Measurements from ENCODE around the gene KCNE5.
"Not testable (repeated sequence)": the region's sequence is repeated elsewhere in the genome, so short reads cannot be mapped to it uniquely, and the experiment has no call there.

Gene KCNE5

GRCh38 chrX:109655502-109656201 lies 30.7 kb upstream of the KCNE5 start:
- Histone ChIP-seq H2BK12ac (ENCODE audit: low read length) (no peak overlapping the region), H3K27ac (ENCODE audit: low read depth, low read length) (no peak overlapping the region), H2AFZ (ENCODE audit: insufficient read depth, low read length, poor library complexity) (no peak overlapping the region), H3K79me1 (ENCODE audit: low read length) (no peaks in the 10 kb centered on the region), H4K91ac (ENCODE audit: low read depth, low read length) (no peak overlapping the region), H3K4me3 (ENCODE audit: low read depth, low read length) (no peak overlapping the region), H3K79me2 (ENCODE audit: control insufficient read depth, insufficient read depth, low read length, poor library complexity) (no peaks in the 10 kb centered on the region), H4K12ac (ENCODE audit: low read depth, low read length) (no peak overlapping the region), H2AK5ac (ENCODE audit: low read length) (no peak overlapping the region), H3K36me3 (ENCODE audit: control insufficient read depth in 1 of 2, insufficient read depth in 2 of 2, low read length in 2 of 2) (peaks cover 1 to 4% of the 10 kb centered on the region in 2 experiments), H3K14ac (ENCODE audit: low read length) (no peak overlapping the region), H2BK5ac (ENCODE audit: low read depth, low read length, poor library complexity) (no peak overlapping the region), H3K9ac (ENCODE audit: low read length) (no peak overlapping the region), H3K9me3 (ENCODE audit: insufficient read depth, low read depth, low read length) (no peaks in the 10 kb centered on the region), H3K4me2 (ENCODE audit: low read length) (no peak overlapping the region), H4K8ac (ENCODE audit: low read depth, low read length) (no peak overlapping the region), H3K23ac (ENCODE audit: low read length) (no peak overlapping the region), H3K18ac (ENCODE audit: low read length) (no peak overlapping the region), H3K4ac (ENCODE audit: low read depth, low read length) (no peak overlapping the region), H3K27me3 (ENCODE audit: insufficient read depth, low read length) (no peaks in the 10 kb centered on the region), H2BK120ac (ENCODE audit: insufficient read depth, low read length, poor library complexity) (no peak overlapping the region), H3K4me1 (ENCODE audit: control insufficient read depth in 1 of 2, insufficient read depth in 2 of 2, low read length in 2 of 2) (no peaks in the 10 kb centered on the region)
- DNase-seq: no peak
- WGBS (ENCODE audit: extremely low coverage, insufficient coverage, insufficient read length): no CpG with 5 or more reads among the region's 4 CpGs

GRCh38 chrX:109654516-109655109 lies 29.6 kb upstream of the KCNE5 start:
- no peak overlapping the region for H4K8ac ChIP-seq (ENCODE audit: low read depth, low read length)
- no peaks in the 10 kb centered on the region for H3K27me3 ChIP-seq (ENCODE audit: insufficient read depth, low read length)
- H3K14ac ChIP-seq (ENCODE audit: low read length): no peak overlapping the region
- H3K79me2 ChIP-seq (ENCODE audit: control insufficient read depth, insufficient read depth, low read length, poor library complexity): no peaks in the 10 kb centered on the region
- no peak for DNase-seq
- H4K12ac ChIP-seq (ENCODE audit: low read depth, low read length): no peak overlapping the region
- H3K27ac ChIP-seq (ENCODE audit: low read depth, low read length): no peak overlapping the region
- no peak overlapping the region for H2BK5ac ChIP-seq (ENCODE audit: low read depth, low read length, poor library complexity)
- H2BK12ac ChIP-seq (ENCODE audit: low read length): no peak overlapping the region
- no peak overlapping the region for H3K4me2 ChIP-seq (ENCODE audit: low read length)
- H3K79me1 ChIP-seq (ENCODE audit: low read length): no peaks in the 10 kb centered on the region
- H2BK120ac ChIP-seq (ENCODE audit: insufficient read depth, low read length, poor library complexity): no peak overlapping the region
- H3K23ac ChIP-seq (ENCODE audit: low read length): no peak overlapping the region
- peaks cover 1 to 4% of the 10 kb centered on the region in 2 experiments for H3K36me3 ChIP-seq (ENCODE audit: control insufficient read depth in 1 of 2, insufficient read depth in 2 of 2, low read length in 2 of 2)
- H3K18ac ChIP-seq (ENCODE audit: low read length): no peak overlapping the region
- no peak overlapping the region for H2AK5ac ChIP-seq (ENCODE audit: low read length)
- H2AFZ ChIP-seq (ENCODE audit: insufficient read depth, low read length, poor library complexity): no peak overlapping the region
- no peak overlapping the region for H3K9ac ChIP-seq (ENCODE audit: low read length)
- no peak overlapping the region for H3K4ac ChIP-seq (ENCODE audit: low read depth, low read length)
- WGBS (ENCODE audit: extremely low coverage, insufficient coverage, insufficient read length): no CpG with 5 or more reads among the region's 5 CpGs
- no peak overlapping the region for H3K4me3 ChIP-seq (ENCODE audit: low read depth, low read length)
- H3K9me3 ChIP-seq (ENCODE audit: insufficient read depth, low read depth, low read length): no peaks in the 10 kb centered on the region
- H3K4me1 ChIP-seq (ENCODE audit: control insufficient read depth in 1 of 2, insufficient read depth in 2 of 2, low read length in 2 of 2): no peaks in the 10 kb centered on the region
- no peak overlapping the region for H4K91ac ChIP-seq (ENCODE audit: low read depth, low read length)

- not testable (repeated sequence) for H3K4me3 ChIP-seq (ENCODE audit: low read depth, low read length); H3K79me1 ChIP-seq (ENCODE audit: low read length); H3K4ac ChIP-seq (ENCODE audit: low read depth, low read length); H2AK5ac ChIP-seq (ENCODE audit: low read length); H2BK12ac ChIP-seq (ENCODE audit: low read length); H3K9ac ChIP-seq (ENCODE audit: low read length); H3K14ac ChIP-seq (ENCODE audit: low read length); H2AFZ ChIP-seq (ENCODE audit: insufficient read depth, low read length, poor library complexity); H4K91ac ChIP-seq (ENCODE audit: low read depth, low read length); H3K79me2 ChIP-seq (ENCODE audit: control insufficient read depth, insufficient read depth, low read length, poor library complexity); H4K8ac ChIP-seq (ENCODE audit: low read depth, low read length); H2BK5ac ChIP-seq (ENCODE audit: low read depth, low read length, poor library complexity); H3K27me3 ChIP-seq (ENCODE audit: insufficient read depth, low read length); H3K36me3 ChIP-seq (ENCODE audit: control insufficient read depth in 1 of 2, insufficient read depth in 2 of 2, low read length in 2 of 2); H3K4me2 ChIP-seq (ENCODE audit: low read length); H3K4me1 ChIP-seq (ENCODE audit: control insufficient read depth in 1 of 2, insufficient read depth in 2 of 2, low read length in 2 of 2); H4K12ac ChIP-seq (ENCODE audit: low read depth, low read length); H2BK120ac ChIP-seq (ENCODE audit: insufficient read depth, low read length, poor library complexity); H3K9me3 ChIP-seq (ENCODE audit: insufficient read depth, low read depth, low read length); H3K27ac ChIP-seq (ENCODE audit: low read depth, low read length); DNase-seq; H3K23ac ChIP-seq (ENCODE audit: low read length); H3K18ac ChIP-seq (ENCODE audit: low read length)
- WGBS (ENCODE audit: extremely low coverage, insufficient coverage, insufficient read length): no CpG with 5 or more reads among the region's 19 CpGs
These were observed 19.7 kb upstream of the KCNE5 start for GRCh38 chrX:109644671-109645070.

- H3K4ac ChIP-seq (ENCODE audit: low read depth, low read length): no peak overlapping the region
- H3K23ac ChIP-seq (ENCODE audit: low read length): no peak overlapping the region
- H3K4me2 ChIP-seq (ENCODE audit: low read length): no peak overlapping the region
These were observed 18.7 kb upstream of the KCNE5 start for GRCh38 chrX:109643687-109644086.

More at GRCh38 chrX:109643687-109644086, 18.7 kb upstream of the KCNE5 start:
- Histone ChIP-seq H3K4me1 (ENCODE audit: control insufficient read depth in 1 of 2, insufficient read depth in 2 of 2, low read length in 2 of 2) (no peaks in the 10 kb centered on the region), H3K14ac (ENCODE audit: low read length) (no peak overlapping the region), H3K79me1 (ENCODE audit: low read length) (no peaks in the 10 kb centered on the region), H3K9me3 (ENCODE audit: insufficient read depth, low read depth, low read length) (no peaks in the 10 kb centered on the region), H2BK12ac (ENCODE audit: low read length) (no peak overlapping the region), H4K12ac (ENCODE audit: low read depth, low read length) (no peak overlapping the region), H3K9ac (ENCODE audit: low read length) (no peak overlapping the region), H2AFZ (ENCODE audit: insufficient read depth, low read length, poor library complexity) (no peak overlapping the region), H3K36me3 (ENCODE audit: control insufficient read depth in 1 of 2, insufficient read depth in 2 of 2, low read length in 2 of 2) (no peaks in the 10 kb centered on the region), H2BK5ac (ENCODE audit: low read depth, low read length, poor library complexity) (no peak overlapping the region), H4K8ac (ENCODE audit: low read depth, low read length) (no peak overlapping the region), H3K4me3 (ENCODE audit: low read depth, low read length) (no peak overlapping the region), H2AK5ac (ENCODE audit: low read length) (no peak overlapping the region), H3K79me2 (ENCODE audit: control insufficient read depth, insufficient read depth, low read length, poor library complexity) (no peaks in the 10 kb centered on the region), H3K27me3 (ENCODE audit: insufficient read depth, low read length) (no peaks in the 10 kb centered on the region), H3K27ac (ENCODE audit: low read depth, low read length) (no peak overlapping the region), H2BK120ac (ENCODE audit: insufficient read depth, low read length, poor library complexity) (no peak overlapping the region), H4K91ac (ENCODE audit: low read depth, low read length) (no peak overlapping the region), H3K18ac (ENCODE audit: low read length) (no peak overlapping the region)
- no CpG with 5 or more reads among the region's 2 CpGs for WGBS (ENCODE audit: extremely low coverage, insufficient coverage, insufficient read length)
- DNase-seq: no peak
